ENCODE data around the gene ANKRD17. TPM values are rescaled to one million over a fixed set of nuclear protein-coding genes. Genes with fewer than 3 reads are reported as not detected.

The ANKRD17 gene
- total and polyA plus RNA-seq, 2 of the 4 experiments (the other 2 are of a cell fraction), result 28.5 to 75.3 TPM

DNA sequence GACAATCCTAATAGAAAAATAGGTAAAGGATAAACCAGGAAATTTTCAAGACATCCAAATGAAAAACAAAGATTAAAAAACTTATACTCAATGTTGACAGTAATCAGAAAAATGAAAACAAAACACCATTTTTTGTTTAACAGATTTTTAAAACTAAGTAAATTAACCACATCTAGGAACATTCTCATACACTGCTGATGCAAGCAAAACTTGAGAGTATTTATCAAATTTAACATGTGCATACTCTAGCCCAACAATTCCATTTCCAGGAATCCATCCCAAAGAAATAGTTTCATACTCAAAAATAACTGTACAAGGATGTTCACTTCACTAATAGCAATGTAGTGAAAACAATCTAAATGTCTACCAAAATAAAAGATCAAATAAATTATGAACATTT lies 11.5 kb downstream of the ANKRD17 start:
- no peak overlapping the region for H3K4ac ChIP-seq (ENCODE audit: low read depth, low read length)
- no peak overlapping the region for H2AK9ac ChIP-seq (replicated peaks; ENCODE audit: low read depth, low read length, poor library complexity)
- dilution Hi-C loops (cut with HindIII; ENCODE audit: low sequenced_read_pairs, unreplicated experiment) (no loop called here), in situ Hi-C loops (cut with MboI; ENCODE audit: low sequenced_read_pairs) (no loop called here), intact Hi-C loops (cut with micrococcal nuclease) (no loop called here)
- H2BK5ac ChIP-seq (ENCODE audit: low read depth, low read length, poor library complexity, severe bottlenecking), result no peak overlapping the region
- H3K4me1 ChIP-seq (ENCODE audit: control insufficient read depth, insufficient read depth, low read length), result no peaks in the 10 kb centered on the region
- BruUV-seq (replicated peaks), result no TSS peak
- H3K23ac ChIP-seq (ENCODE audit: low read depth, low read length), result no peak overlapping the region
- no peak overlapping the region for H3K9ac ChIP-seq (ENCODE audit: low read depth, low read length)
- no peak overlapping the region for H4K5ac ChIP-seq (ENCODE audit: low read depth, low read length)
- no peak overlapping the region for H3K4me3 ChIP-seq (ENCODE audit: insufficient read depth, low read depth, low read length)
- H2BK20ac ChIP-seq (ENCODE audit: low read depth, low read length), result no peak overlapping the region
- no peak overlapping the region for H3K56ac ChIP-seq (ENCODE audit: extremely low read depth, insufficient read depth, low read length)
- peaks cover 0 to 56% of the 10 kb centered on the region in 2 experiments; a peak in 2 of 4 replicates for H3K79me1 ChIP-seq (ENCODE audit: low read depth in 1 of 2, low read length in 2 of 2)
- H3K36me3 ChIP-seq (ENCODE audit: control insufficient read depth, insufficient read depth, low read length), result 0 out of 2 replicates have a peak, but pooled peaks cover 1% of the 10 kb centered on the region
- H4K8ac ChIP-seq (ENCODE audit: low read depth in 2 of 2, low read length in 2 of 2), result no peak overlapping the region
- no peak overlapping the region for H2BK15ac ChIP-seq (ENCODE audit: low read depth, low read length)
- H3K9me3 ChIP-seq (ENCODE audit: control insufficient read depth, insufficient read depth, low read length), result no peaks in the 10 kb centered on the region
- peaks cover 5% of the 10 kb centered on the region; the same call in 1 of the 2 replicates for H3K9me1 ChIP-seq (ENCODE audit: insufficient read depth, low read length)
- no peak overlapping the region for H2AFZ ChIP-seq (replicated peaks; ENCODE audit: low read length, poor library complexity)
- H3K14ac ChIP-seq (replicated peaks; ENCODE audit: low read depth, low read length), result no peak overlapping the region
- no peak for ATAC-seq (ENCODE audit: low read depth)
- H3K4me2 ChIP-seq (ENCODE audit: low read depth, low read length), result no peak overlapping the region
- no peak overlapping the region for H2BK120ac ChIP-seq (ENCODE audit: low read depth, low read length)
- H4K20me1 ChIP-seq (ENCODE audit: insufficient read depth, low read length), result peaks cover 64% of the 10 kb centered on the region
- ChIA-PET CTCF (no interaction called here), POLR2A (ENCODE audit: unreplicated experiment) (no interaction called here)
- H4K91ac ChIP-seq (ENCODE audit: insufficient read depth, low read depth, low read length), result no peak overlapping the region
- TF ChIP-seq MAFK (IDR thresholded peaks at IDR 0.05; ENCODE audit: low read depth, low read length) (peak; percentile 39; the same call in 1 of the 2 replicates), BHLHE40 (IDR thresholded peaks at IDR 0.05; ENCODE audit: low read depth, low read length) (no peak)
- H2AK5ac ChIP-seq (ENCODE audit: low read depth, low read length), result no peak overlapping the region
- no peaks in the 10 kb centered on the region for H3K27me3 ChIP-seq (ENCODE audit: control insufficient read depth, insufficient read depth, low read length)
- no peak overlapping the region for H3K27ac ChIP-seq (ENCODE audit: insufficient read depth, low read length)
- DNase-seq, result no peak
- no peak overlapping the region for H3K18ac ChIP-seq (ENCODE audit: low read depth, low read length)

All from IMR-90 (cell line).